GM18526 (cell line): ENCODE results near the gene TBL3.
A peak's percentile ranks its signal among the peaks of the same experiment; 100 is the strongest.

ENCODE experiments used
- POLR2A ChIP-seq: IDR thresholded peaks from 3 replicates; pipeline ENCODE4 v1.6.1; 2011; ENCODE audit not compliant: insufficient read length; ENCODE audit errors: extremely low read depth

TBL3 gene

GRCh38 chr16:1971796-1972489 lies at the start of gene TBL3:
Gene TBL3 (plus strand): TSS chr16:1972053. CDS start chr16:1972165, 112 bp downstream.
- TF ChIP-seq POLR2A, result peak; percentile 95

GRCh38 chr16:1922357-1922756 lies 49.5 kb upstream of the TBL3 start:
- no peak for TF ChIP-seq POLR2A

GRCh38 chr16:1923299-1924034 lies 48.4 kb upstream of the TBL3 start:
- no peak for TF ChIP-seq POLR2A

GRCh38 chr16:1924095-1924494 lies 47.8 kb upstream of the TBL3 start:
- TF ChIP-seq POLR2A, result no peak

GRCh38 chr16:1926271-1926670 lies 45.6 kb upstream of the TBL3 start:
- no peak for TF ChIP-seq POLR2A

GRCh38 chr16:1929105-1929504 lies 42.7 kb upstream of the TBL3 start:
- TF ChIP-seq POLR2A, result no peak

- TF ChIP-seq POLR2A, result no peak
Observed at GRCh38 chr16:1929578-1930337, 42.1 kb upstream of the TBL3 start.

GRCh38 chr16:1930338-1930720 lies 41.5 kb upstream of the TBL3 start:
- no peak for TF ChIP-seq POLR2A

- no peak for TF ChIP-seq POLR2A
Observed at GRCh38 chr16:1932050-1933028, 39.5 kb upstream of the TBL3 start.

- TF ChIP-seq POLR2A, result no peak
Observed at GRCh38 chr16:1933097-1933661, 38.7 kb upstream of the TBL3 start.

GRCh38 chr16:1936945-1937479 lies 34.8 kb upstream of the TBL3 start:
- TF ChIP-seq POLR2A, result no peak

- TF ChIP-seq POLR2A, result no peak
Observed at GRCh38 chr16:1938316-1938715, 33.5 kb upstream of the TBL3 start.

- TF ChIP-seq POLR2A, result no peak
Observed at GRCh38 chr16:1938910-1939309, 32.9 kb upstream of the TBL3 start.
